DMS153 treated with DMSO at 0.1 percent for 48 hours (cell line): ENCODE measurements around the gene RAB13.

Experiments
- DNase-seq: peaks from one replicate; lab custom pipeline; 2025; ENCODE audit not compliant: unreplicated experiment; lab: John Stamatoyannopoulos, UW

RAB13 gene

DNA sequence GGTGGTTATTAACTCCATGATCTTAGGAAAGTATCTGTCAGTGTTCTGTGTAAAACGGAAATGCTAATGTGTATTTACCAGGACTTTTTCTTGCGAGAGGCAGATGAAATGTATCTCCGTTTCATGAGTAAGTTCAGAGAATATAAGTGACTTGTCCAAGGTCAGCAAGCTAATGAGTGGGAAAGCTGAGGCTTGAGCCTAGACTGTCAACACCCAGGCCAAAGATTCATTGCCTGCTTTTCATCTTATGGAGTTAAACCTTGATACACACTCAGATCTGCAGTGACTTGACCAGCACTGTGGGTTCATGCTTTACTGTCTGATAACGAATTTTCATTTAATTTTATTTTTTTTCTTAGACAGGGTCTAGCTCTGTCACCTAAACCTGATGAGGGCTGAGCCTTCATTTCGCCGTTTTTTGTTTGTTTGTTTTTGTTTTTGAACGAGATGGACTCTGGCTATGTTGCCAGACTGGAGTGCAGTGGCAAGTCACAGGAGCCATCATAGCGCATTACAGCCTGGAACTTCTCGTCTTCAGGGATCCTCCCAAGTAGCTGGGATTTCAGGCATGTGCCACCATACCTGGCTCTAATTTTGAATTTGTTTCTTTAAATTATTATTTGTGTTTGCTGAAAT lies 7.7 kb downstream of the RAB13 start:
- DNase-seq, result no peak

DNA sequence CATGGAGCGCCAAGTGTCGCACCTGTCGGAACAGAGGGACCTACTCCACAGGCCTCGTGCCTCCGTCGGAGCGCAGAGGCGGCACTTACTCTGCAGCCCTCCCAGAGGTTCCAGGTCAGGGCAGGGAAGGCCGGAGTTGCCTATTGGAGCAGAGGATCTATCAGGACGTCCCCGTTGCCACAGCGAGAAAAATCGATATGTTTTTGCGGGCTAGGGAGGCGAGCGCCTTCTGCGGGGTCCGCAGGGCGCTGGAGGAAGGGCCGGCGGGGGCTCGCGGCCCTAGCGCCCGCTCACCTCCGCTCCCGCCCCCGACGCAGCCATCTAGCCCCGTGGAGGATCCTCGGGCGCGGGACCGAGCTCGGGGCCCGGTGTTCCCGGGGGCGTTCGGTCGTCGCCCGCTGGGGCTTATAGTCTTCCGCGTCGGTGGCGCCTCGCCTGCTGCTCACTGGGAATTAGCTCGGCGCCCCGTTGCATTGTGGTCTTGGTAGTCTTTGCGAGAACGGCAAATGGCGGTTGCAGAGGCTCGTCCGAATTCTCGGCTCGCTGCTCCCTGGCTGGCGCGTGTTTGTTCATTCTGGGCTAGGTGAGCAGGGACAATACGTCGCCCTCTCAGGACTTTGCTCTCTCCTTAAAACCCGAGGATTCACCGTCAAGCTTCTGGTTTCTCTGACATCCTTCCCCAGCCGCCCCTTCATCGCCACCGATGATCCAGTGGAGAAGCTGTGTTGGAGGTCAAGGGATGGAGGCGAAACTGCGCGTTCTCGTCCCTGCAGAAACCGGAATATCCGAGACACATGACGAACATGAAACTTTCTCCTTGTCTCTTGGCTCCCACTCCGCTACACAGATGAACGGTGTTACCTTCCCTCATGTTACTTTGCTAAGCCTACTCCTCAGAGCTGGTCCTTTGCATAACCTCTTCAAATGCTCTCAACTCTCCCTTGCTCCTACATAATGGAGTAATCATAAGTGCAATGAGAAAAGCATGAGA lies 8.6 kb downstream of the RAB13 start, which contains the start of gene JTB:
Gene JTB, minus strand, starts transcription at position 425 of the 991 bp plus-strand sequence. Its CDS starts 422 bp downstream, at position 3.
- DNase-seq, result peak; percentile 81

DNA sequence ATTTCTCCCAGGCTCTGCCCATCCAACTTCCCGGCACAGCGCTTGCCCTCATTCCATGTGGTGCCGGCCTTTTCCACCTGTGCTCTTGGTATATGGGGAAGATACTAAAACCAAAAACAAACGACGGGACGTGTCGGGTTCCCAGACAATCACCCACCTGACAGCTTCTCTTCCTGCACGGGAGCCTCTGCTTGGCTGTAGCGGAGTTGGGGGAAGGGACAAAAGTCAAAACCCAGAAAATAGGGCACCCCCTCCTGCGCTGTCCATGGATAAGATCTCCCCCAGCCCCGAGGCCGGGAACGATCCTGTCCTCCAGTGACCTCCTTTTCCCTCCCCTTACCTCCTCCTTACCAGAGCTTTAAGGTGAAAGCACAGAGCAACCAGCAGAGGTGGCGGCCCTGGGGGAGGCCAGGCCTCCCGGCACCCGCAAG lies 9.3 kb downstream of the RAB13 start:
- DNase-seq, result no peak

DNA sequence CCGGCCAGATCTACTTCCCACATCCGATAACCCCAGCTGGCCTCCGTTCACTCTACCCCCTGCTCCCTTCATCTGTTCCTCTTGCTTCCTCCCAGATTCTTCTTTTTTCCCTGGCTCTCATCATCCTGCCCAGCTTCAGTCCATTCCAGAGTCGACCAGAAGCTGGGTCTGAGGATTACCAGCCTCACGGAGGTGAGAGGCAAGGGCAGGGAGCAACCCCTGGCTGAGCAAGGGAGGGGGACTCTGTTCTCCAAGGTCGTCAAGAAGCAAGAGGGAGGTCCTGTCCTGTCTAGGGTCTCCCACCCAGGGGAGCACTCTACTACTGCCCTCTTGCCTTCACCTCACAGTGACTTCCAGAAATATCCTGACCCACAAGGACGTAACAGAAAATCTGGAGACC lies 12.6 kb downstream of the RAB13 start:
- DNase-seq, result no peak

DNA sequence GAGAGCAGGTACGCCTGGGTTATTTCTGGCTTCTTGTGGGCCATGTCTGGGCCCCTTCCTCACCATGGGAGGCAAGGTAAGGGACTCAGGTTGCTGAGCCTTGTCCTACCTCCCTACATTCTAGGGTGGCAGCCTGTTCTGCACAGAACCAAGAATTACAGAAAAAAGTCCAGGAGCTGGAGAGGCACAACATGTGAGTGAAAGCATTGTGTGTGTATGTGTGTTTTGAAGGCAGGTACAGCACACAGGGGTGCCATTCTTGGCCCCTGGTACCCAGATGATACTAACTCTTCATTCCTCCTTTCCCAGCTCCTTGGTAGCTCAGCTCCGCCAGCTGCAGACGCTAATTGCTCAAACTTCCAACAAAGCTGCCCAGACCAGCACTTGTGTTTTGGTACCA lies 13.1 kb downstream of the RAB13 start:
- DNase-seq, result no peak

DNA sequence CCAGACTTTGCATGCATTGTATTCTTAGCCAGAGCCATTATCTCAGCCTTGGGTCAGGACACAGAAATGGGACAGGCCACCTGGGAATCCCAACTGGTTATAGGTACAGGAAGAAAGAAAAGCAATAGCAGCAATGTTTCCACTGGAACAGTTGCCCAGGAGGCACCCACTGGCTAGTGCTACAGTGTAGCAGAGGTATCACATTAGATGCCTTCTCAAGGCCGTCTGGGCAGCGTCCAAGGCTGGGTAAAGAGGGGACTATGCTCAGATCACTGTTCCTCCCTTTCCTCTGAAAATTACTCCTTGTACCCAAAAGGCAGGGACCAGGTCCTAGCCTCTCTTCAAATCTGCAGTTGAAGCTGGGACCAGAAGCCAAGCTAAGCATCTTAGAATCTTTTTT lies 15.8 kb downstream of the RAB13 start:
- DNase-seq, result no peak

DNA sequence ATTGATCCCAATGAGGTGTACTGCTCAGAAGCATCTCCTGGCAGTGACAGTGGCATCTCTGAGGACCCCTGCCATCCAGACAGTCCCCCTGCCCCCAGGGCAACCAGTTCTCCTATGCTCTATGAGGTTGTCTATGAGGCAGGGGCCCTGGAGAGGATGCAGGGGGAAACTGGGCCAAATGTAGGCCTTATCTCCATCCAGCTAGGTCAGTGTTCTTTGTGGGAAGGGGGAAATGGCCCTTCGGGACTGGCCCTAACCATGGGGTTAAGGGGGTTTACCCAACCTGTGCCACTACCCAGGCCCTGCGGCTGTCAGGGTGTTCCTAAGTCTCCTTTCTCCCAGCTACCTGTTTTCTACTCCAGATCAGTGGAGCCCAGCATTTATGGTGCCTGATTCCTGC lies 17.2 kb downstream of the RAB13 start:
- no peak for DNase-seq

DNA sequence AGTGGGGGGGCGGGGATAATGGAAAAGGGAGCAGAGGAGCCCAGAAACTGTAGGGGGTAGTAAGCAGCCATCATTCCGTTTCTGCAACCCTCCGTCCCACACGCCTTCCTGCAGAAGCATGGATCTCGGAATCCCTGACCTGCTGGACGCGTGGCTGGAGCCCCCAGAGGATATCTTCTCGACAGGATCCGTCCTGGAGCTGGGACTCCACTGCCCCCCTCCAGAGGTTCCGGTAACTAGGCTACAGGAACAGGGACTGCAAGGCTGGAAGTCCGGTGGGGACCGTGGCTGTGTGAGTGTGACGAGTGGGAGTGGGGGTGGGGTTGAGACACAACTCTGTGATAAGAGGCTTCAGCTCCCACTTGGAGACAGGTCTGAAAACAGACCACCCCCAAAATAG lies 17.7 kb downstream of the RAB13 start:
- DNase-seq, result no peak

DNA sequence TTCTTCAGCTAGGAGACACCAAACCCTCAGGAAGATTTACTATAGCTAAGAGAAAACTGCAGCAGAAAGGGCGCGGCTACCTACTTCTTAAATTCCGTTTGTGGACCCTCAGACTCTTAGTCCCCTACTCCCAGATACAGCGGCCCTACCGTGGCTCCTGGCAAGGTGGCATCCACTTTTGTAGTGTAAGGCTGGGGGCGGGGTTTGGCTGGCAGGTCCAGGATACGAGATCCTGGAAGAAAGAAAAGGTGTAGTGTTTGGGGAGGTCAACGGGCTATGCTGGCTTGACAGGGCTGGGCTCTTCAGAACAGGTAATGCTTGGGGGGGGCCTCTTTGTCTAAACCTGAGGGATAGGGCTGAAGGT lies 18.2 kb downstream of the RAB13 start:
- DNase-seq, result peak; percentile 68

DNA sequence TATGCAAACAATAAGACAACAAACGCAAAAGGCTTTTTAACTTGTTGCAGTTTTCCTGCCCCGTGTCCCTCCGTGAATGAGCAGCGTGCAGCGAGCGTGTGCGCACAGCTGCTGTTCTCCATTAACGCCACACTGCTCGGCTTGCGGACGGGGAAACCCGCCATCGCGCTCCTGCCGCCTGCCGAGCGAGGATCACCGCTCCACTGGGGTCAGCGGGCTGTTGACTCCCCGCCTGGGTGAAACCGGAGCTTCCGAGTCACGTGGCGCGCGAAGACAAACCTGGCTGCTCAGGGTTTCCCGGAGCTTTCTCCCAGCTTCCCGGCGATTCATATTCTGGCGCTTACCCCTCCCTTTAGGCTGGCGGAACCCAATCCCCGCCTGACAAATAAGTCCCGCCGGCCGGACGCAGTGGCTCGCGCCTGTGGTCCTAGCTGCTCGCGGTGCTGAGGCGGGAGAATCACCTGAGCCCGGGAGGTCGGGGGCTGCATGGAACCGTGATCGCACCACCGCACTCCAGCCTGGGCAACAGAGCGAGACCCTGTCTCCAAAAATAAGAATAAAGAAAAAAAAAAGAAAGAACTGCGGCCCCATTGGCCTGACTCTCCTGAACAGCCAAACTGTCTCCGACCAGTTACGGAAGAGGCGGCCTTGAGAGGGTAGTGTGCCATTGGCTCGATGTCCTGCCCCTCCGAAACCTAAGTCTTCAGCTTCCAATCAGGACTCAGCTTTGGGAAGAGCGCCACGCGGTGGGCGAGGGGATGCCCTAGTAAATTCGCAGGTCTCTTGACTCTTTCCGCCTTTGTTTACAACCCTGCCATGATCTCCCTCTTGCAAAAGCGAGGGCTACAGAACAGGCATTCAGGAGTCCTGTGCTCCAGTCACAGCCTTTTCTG lies 18.8 kb downstream of the RAB13 start, which contains the start of gene CREB3L4:
Gene CREB3L4, plus strand, starts transcription at position 796 of the 893 bp plus-strand sequence. CDS start 624 bp downstream, outside the sequence.
- peak; percentile 100 for DNase-seq

DNA sequence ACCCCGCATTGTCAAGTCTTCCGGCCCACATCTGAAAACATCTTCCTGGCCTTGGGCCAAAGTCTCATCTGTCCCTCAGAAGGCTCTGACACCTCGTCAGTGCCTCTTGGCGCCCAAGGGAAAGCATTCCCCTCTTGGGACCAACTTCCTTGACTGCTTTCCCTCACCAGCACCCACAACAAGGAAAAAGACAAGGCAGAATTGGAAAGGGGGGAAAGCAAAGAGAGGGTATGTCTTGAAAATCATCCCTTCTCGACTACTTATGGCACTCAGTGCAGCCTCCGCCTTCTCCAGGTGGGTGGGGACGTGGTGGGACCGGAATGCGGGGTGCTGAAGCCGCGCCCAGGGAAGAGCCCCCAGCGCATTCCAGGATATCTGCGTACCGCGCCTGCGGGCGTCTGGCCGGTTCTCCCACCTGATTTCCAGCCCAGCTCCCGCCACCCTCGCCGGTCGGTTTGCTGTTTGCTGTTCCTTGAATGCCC lies 22.2 kb downstream of the RAB13 start:
- DNase-seq, result no peak

DNA sequence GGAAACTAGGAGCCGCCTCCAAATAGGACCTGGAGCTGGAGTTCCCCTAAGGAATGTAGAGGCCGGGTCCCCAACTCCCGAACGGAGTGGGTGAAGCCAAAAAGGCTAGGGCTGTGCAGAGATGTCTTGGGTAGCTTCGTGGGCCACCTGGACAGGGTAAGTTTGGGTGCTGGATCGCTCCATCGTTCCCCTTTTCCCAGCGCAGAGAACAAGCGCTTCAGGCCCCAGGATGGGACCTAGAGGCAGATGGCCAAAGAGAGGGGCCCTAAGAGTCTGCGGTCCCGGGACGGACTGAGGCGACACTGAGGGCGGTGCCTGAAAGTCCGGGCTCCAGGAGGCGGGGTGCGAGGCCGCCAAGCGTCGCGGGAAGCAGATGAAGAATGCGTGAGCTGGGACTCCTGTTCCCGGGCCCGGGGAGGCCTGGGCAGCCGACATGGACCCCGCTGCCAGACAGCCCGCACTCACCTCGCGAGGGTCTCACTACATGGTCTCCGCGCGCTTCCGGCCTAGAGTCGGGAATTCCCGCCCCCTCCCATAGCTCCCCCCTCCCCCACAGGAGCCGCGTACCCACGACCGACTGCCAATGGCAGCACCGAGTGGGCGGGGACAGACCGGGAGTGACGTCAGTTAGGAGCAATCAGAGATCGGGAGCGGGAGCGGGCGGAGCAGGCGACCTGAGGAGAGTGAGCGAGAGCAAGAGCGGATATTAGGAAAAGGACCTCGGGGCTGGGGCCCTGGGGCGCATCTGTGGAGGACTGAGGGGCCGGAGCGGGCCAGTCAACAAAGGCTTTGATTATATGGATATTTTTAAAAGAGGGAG lies 22.9 kb downstream of the RAB13 start, which contains the start of gene SLC39A1:
Gene SLC39A1, minus strand, starts transcription at position 508 of the 820 bp plus-strand sequence. CDS start 822 bp downstream, outside the sequence.
- peak; percentile 96 for DNase-seq

DNA sequence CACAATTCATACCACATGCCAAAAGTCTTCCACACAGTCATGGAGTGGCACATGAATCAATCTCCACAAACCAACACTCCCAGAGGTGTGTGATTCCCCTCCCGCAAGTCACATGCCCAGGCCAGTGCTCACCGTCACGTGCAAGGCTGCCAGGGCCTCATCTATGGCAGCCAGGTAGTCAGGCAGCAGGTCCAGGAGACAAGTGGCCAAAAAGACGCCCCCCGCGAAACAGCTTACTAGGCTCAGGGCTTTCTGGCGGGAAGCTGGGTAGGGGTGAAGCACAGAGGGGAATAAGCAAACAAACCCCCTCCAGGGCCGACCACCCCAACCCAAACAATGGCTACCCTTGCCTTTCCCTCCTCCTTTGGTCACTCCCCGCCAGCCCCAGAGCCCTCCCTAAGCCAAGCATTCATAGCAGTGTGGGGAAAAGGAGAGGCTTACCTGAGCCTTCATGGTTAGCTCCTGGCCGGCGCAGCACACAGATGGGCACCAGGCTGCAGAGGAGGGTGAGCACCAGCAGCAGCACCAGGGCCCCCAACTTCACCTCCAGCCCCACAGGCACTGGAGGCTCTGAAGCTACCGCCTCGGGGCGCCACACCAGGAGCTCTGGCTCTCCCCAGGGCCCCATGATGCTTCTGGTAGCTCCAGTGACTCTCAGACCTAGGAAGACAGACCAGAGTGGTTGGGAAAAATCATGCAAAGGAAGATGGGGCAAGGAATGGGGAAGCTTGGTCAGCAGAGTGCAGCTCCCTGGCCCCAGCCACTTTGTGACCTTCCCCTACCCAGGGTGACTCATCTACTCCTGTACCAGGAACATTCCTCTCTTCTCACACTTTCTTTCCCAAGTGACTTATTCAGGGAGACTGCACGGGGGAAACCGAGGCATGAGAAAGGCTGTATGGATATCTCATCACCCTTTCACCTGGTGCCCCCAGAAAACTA lies 23.8 kb downstream of the RAB13 start:
- no peak for DNase-seq

DNA sequence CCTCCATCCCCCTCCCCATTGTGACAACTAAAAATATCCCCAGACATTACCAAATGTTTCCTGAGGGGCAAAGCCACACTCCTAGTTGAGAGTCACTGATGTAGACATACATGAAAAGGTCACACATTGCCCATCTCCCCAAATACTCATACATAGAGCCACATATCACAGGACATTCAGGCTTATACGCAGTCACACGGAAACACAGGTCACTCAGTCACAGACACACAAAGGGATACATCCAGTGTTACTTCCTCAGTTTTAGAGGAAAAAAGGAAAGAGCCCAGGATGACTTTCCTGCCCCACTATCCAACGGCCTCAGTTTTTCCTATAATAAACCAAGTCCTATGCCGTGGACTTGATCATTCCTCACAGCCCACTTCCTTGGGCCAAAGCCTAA lies 24.7 kb downstream of the RAB13 start:
- no peak for DNase-seq

DNA sequence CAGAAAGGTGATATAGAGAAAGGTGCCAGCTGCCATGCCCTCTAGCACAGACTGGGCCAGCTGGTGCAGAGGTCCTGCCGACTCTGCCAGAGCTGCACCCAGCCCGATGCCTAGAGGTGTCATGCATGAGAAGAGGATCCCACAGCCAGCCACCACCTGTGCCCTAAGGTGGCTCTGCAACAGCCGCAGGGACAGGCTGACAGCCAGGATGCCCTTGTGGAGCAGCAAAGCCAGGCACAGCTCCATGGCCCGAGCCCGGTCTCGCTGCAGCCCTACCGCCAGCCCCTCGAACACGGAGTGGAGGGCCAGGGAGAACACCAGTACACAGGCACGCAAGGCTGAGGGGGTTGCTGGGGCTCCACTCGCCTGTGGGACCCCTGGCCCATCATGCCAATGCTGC lies 25.9 kb downstream of the RAB13 start:
- no peak for DNase-seq

DNA sequence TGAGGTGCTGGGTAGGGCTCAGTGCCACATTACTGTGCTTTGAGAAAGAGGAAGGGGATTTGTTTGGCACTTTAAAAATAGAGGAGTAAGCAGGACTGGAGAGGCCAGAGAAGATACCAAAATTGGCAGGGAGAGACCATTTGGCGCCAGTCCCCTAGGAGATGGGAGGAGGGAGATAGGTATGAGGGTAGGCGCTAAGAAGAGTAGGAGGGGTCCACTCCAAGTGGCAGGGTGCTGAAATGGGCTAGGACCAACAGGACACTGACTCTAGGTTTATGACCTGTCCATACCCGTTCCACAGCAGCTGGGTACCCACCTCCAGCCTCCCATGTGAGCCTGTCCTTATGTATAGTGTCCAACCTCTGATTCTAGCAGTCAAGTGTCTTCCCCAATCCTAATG lies 26.7 kb downstream of the RAB13 start:
- DNase-seq, result no peak

DNA sequence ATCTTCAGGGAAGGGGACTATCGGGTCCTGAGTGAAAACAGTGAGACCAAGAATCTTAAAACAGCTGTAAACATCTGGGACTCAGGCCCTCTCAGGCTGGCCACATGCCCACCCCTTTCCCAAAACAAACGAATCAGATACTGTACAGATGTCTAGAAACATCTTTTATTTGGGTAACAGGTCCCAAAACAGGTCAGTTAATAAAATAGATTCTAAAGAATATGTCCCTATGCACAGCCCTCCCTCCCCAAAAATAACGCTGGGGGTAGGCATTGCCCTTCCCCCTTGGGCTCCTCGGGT lies 27.2 kb downstream of the RAB13 start:
- DNase-seq, result no peak

DNA sequence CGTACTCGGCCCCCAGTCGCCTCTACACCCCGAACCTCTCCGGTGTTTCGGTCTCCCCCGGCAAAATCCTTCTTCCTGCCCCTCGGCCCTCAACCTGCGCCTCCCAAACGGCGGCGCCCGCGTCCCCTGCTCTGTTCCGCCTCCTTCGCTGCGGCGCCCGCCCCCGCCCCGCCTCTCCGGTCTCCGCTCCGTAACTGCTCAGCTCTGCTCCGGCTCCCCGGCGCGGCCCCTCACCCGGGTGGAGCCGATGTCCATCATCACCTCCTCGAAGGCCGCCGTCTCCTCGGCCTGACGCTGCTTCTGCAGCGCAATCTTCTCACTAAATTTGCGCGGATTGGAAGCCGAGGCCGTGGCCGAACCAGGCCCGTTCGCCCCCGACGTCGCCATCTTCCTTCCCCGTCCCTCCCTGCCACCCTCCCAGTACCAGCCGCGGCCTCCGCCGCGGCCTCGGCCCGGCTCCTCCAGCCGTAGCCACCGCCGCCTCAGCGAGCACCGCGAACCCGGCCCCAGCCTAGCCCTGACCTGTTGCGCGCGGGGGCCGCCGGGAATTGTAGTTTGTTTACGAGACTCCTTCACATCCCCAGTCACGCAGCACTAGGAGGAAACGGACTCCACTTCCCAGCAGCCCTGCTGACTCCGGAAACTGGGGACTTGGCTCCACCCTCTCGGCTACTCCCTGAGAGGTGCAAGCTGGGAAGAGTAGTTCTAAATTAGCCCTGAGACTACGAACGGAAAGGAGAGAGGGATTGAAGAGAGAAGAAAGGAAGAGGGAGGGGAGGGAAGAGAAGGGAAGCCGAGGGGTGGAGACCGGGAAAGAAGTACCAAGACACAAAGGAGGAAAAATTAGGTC lies 27.8 kb downstream of the RAB13 start, which contains the start of gene CRTC2:
Gene CRTC2, minus strand, starts transcription at position 502 of the 850 bp plus-strand sequence. Its CDS starts 115 bp downstream, at position 387.
- peak; percentile 99 for DNase-seq
